ENCODE results near the gene VWA2.
A peak's percentile ranks its signal among the peaks of the same experiment; 100 is the strongest.

VWA2 gene

GRCh38 chr10:114301951-114302710, 63.1 kb downstream of the VWA2 start:
- H3K27ac ChIP-seq = no peak overlapping the region
- TF ChIP-seq CTCF (IDR thresholded peaks at IDR 0.05) (no peak), ZFX (IDR thresholded peaks at IDR 0.05; ENCODE audit: borderline replicate concordance) (no peak)

GRCh38 chr10:114303556-114303955, 64.5 kb downstream of the VWA2 start:
- TF ChIP-seq CTCF (IDR thresholded peaks at IDR 0.05) (no peak), ZFX (IDR thresholded peaks at IDR 0.05; ENCODE audit: borderline replicate concordance) (no peak)
- no peak overlapping the region for H3K27ac ChIP-seq

GRCh38 chr10:114304017-114304570, 65.0 kb downstream of the VWA2 start:
- peak overlapping the region; percentile 59 for H3K27ac ChIP-seq

GRCh38 chr10:114304571-114305421, 65.7 kb downstream of the VWA2 start:
- TF ChIP-seq CTCF (IDR thresholded peaks at IDR 0.05) (peak; percentile 79), ZFX (IDR thresholded peaks at IDR 0.05; ENCODE audit: borderline replicate concordance) (no peak)
- peak overlapping the region; percentile 59 for H3K27ac ChIP-seq

More at GRCh38 chr10:114304017-114304570, 65.0 kb downstream of the VWA2 start:
- TF ChIP-seq CTCF (IDR thresholded peaks at IDR 0.05) (no peak; the same call in none of the 2 replicates), ZFX (IDR thresholded peaks at IDR 0.05; ENCODE audit: borderline replicate concordance) (no peak)

GRCh38 chr10:114305521-114305925, 66.5 kb downstream of the VWA2 start:
- no peak overlapping the region for H3K27ac ChIP-seq
- TF ChIP-seq ZFX (IDR thresholded peaks at IDR 0.05; ENCODE audit: borderline replicate concordance) (no peak), CTCF (IDR thresholded peaks at IDR 0.05) (no peak)

GRCh38 chr10:114306116-114306973, 67.3 kb downstream of the VWA2 start:
- no peak overlapping the region for H3K27ac ChIP-seq
- TF ChIP-seq ZFX (IDR thresholded peaks at IDR 0.05; ENCODE audit: borderline replicate concordance) (no peak), CTCF (IDR thresholded peaks at IDR 0.05) (no peak)
